ENCODE results near the gene CTNNA2. TPM values are rescaled to one million over a fixed set of nuclear protein-coding genes. Genes with fewer than 3 reads are reported as not detected.

Gene CTNNA2
- total RNA-seq, 2 donors from 2014 or later = 0.17 to 0.88 TPM

- Histone ChIP-seq H3K4me1 (no peaks in the 10 kb centered on the region), H3K27ac (no peak overlapping the region), H3K9me3 (no peaks in the 10 kb centered on the region), H3K27me3 (no peaks in the 10 kb centered on the region), H3K9ac (ENCODE audit: low read depth in 2 of 2, low read length in 2 of 2) (no peak overlapping the region), H3K4me3 (no peak overlapping the region), H3K36me3 (no peaks in the 10 kb centered on the region)
- intact Hi-C loops (cut with DNase I) = no loop called here
- TF ChIP-seq, protein P1, sequence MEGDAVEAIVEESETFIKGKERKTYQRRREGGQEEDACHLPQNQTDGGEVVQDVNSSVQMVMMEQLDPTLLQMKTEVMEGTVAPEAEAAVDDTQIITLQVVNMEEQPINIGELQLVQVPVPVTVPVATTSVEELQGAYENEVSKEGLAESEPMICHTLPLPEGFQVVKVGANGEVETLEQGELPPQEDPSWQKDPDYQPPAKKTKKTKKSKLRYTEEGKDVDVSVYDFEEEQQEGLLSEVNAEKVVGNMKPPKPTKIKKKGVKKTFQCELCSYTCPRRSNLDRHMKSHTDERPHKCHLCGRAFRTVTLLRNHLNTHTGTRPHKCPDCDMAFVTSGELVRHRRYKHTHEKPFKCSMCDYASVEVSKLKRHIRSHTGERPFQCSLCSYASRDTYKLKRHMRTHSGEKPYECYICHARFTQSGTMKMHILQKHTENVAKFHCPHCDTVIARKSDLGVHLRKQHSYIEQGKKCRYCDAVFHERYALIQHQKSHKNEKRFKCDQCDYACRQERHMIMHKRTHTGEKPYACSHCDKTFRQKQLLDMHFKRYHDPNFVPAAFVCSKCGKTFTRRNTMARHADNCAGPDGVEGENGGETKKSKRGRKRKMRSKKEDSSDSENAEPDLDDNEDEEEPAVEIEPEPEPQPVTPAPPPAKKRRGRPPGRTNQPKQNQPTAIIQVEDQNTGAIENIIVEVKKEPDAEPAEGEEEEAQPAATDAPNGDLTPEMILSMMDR (IDR thresholded peaks at IDR 0.05) = no peak
- no peak for DNase-seq
These were observed 1078.4 kb downstream of the CTNNA2 start for GRCh38 chr2:80591233-80591632.

DNA sequence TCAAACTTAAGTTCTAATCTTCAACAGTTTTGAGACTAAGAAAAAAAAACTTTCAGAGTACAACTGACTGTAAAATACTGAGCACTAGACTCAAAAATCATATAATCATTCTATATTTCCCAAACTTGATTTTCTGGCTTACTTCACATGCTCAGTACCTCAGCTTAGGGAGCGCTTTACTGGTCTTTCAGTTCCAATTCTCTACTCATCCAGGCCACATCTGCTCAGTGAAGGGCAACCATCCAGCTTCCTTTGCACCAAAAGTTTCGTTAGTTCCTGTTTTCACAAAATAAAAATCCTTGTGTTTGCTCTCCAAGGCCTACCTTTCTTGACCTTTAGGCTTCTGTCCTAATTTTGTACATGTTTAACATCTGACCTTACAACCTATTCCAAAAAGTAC is 1079.3 kb downstream of the CTNNA2 start:
- H3K9ac ChIP-seq (ENCODE audit: low read depth in 2 of 2, low read length in 2 of 2) = no peak overlapping the region
- no peak overlapping the region for H3K27ac ChIP-seq
- no peaks in the 10 kb centered on the region for H3K27me3 ChIP-seq
- TF ChIP-seq, protein P1 (IDR thresholded peaks at IDR 0.05) = no peak
- DNase-seq = no peak
- no peak overlapping the region for H3K4me3 ChIP-seq
- H3K36me3 ChIP-seq = no peaks in the 10 kb centered on the region
- no peaks in the 10 kb centered on the region for H3K9me3 ChIP-seq
- H3K4me1 ChIP-seq = no peaks in the 10 kb centered on the region
- intact Hi-C loops (cut with DNase I) = no loop called here

DNA sequence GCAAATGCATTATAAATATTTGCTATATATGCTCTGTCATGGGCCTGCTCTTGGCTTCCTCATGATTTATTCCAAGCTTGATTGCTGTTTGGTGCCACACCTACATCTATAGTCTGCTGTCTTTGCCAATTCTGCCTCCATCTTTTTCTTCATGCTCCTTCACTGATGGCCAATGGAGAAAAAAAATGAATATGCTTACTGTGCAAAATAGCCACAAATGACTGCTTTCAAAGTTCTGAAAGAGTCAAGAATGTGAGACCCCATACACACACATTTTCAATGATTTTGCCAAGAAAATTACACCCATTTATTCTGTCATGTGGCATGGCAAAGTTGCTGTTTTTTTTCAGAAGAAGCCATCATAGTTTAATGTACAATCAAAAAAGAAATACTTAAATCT is 1097.3 kb downstream of the CTNNA2 start:
- TF ChIP-seq, protein P1 (IDR thresholded peaks at IDR 0.05) = no peak
- H3K9ac ChIP-seq (ENCODE audit: low read depth in 2 of 2, low read length in 2 of 2) = no peak overlapping the region
- no peaks in the 10 kb centered on the region for H3K36me3 ChIP-seq
- no peaks in the 10 kb centered on the region for H3K9me3 ChIP-seq
- H3K4me3 ChIP-seq = no peak overlapping the region
- no peaks in the 10 kb centered on the region for H3K27me3 ChIP-seq
- H3K27ac ChIP-seq = no peak overlapping the region
- intact Hi-C loops (cut with DNase I) = no loop called here
- no peaks in the 10 kb centered on the region for H3K4me1 ChIP-seq
- no peak for DNase-seq

GRCh38 chr2:80621656-80622055 is 1108.8 kb downstream of the CTNNA2 start:
- no peaks in the 10 kb centered on the region for H3K36me3 ChIP-seq
- no peak overlapping the region for H3K4me3 ChIP-seq
- H3K9ac ChIP-seq (ENCODE audit: low read depth in 2 of 2, low read length in 2 of 2) = no peak overlapping the region
- intact Hi-C loops (cut with DNase I) = no loop called here
- H3K27ac ChIP-seq = no peak overlapping the region
- no peaks in the 10 kb centered on the region for H3K4me1 ChIP-seq
- TF ChIP-seq, protein P1 (IDR thresholded peaks at IDR 0.05) = no peak
- H3K9me3 ChIP-seq = no peaks in the 10 kb centered on the region
- no peak for DNase-seq
- no peaks in the 10 kb centered on the region for H3K27me3 ChIP-seq

DNA sequence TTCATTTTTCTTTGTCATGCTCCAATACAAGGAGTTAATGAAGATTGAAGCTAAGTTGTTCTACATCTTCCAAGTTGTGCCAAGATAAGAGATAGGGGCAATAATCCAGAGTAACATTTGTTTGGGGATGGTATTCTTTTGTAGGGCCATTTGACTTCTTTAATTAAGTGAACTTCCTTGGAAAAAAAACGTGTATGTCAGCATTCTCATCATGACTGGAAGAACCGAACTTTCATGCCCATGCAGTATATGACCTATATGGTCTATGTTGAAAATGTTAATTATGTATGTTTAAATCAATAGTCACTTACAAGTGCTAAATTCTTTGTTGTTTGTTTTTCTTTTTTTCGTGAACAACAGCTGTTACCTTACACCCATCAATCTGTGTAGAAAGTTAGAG is 1111.2 kb downstream of the CTNNA2 start:
- TF ChIP-seq, protein P1 (IDR thresholded peaks at IDR 0.05) = no peak
- Histone ChIP-seq H3K9ac (ENCODE audit: low read depth in 2 of 2, low read length in 2 of 2) (no peak overlapping the region), H3K4me3 (no peak overlapping the region), H3K27ac (no peak overlapping the region), H3K9me3 (no peaks in the 10 kb centered on the region), H3K27me3 (no peaks in the 10 kb centered on the region), H3K4me1 (no peaks in the 10 kb centered on the region), H3K36me3 (no peaks in the 10 kb centered on the region)
- DNase-seq = no peak
- intact Hi-C loops (cut with DNase I) = no loop called here

GRCh38 chr2:80634590-80634989 is 1121.7 kb downstream of the CTNNA2 start:
- TF ChIP-seq, protein P1 (IDR thresholded peaks at IDR 0.05) = no peak
- intact Hi-C loops (cut with DNase I) = no loop called here
- no peaks in the 10 kb centered on the region for H3K4me1 ChIP-seq
- H3K9ac ChIP-seq (ENCODE audit: low read depth in 2 of 2, low read length in 2 of 2) = no peak overlapping the region
- DNase-seq = no peak
- no peak overlapping the region for H3K4me3 ChIP-seq
- no peaks in the 10 kb centered on the region for H3K9me3 ChIP-seq
- H3K27me3 ChIP-seq = no peaks in the 10 kb centered on the region
- no peak overlapping the region for H3K27ac ChIP-seq
- no peaks in the 10 kb centered on the region for H3K36me3 ChIP-seq

Data from colonic mucosa (tissue), 4 donors.